Activated B cell treated with CpG ODN at 0.5 μM for 24 hours (primary cell): ENCODE data around the gene COPZ1. TPM values are rescaled to one million over a fixed set of nuclear protein-coding genes. Genes with fewer than 3 reads are reported as not detected.

Source experiments
- ATAC-seq: fragments of 200-7000 bp; cut with Tn5 transposase; one replicate; pipeline ENCODE4 v1.10.0; 2021; ENCODE audit warnings: low read depth, mild to moderate bottlenecking, moderate library complexity
- CTCF ChIA-PET: fragments of 350-600 bp; sonication (Branson Sonifier 250); formaldehyde crosslinking; loops from one replicate; lab custom pipeline; 2021; ENCODE audit warnings: antibody characterized with exemption; lab: Charles Lee
- POLR2A ChIA-PET: fragments of 350-600 bp; sonication (Branson Sonifier 250); formaldehyde crosslinking; loops from one replicate; lab custom pipeline; 2021; ENCODE audit warnings: antibody characterized with exemption; lab: Charles Lee
- DNase-seq: peaks from one replicate; pipeline ENCODE4 v3.0.0; 2022
- H3K27ac Mint-ChIP-seq: one replicate; pipeline ENCODE4 v1.8.0; 2020; ENCODE audit warnings: mixed read lengths
- H3K27me3 Mint-ChIP-seq: one replicate; pipeline ENCODE4 v1.8.0; 2021; ENCODE audit warnings: mixed read lengths
- H3K36me3 Mint-ChIP-seq: one replicate; pipeline ENCODE4 v1.8.0; 2021; ENCODE audit warnings: low read depth, mixed read lengths
- H3K4me1 Mint-ChIP-seq: one replicate; pipeline ENCODE4 v1.8.0; 2021; ENCODE audit warnings: mixed read lengths
- H3K4me3 Mint-ChIP-seq: one replicate; pipeline ENCODE4 v1.8.0; 2020; ENCODE audit warnings: mild to moderate bottlenecking, mixed read lengths
- H3K9me3 Mint-ChIP-seq: one replicate; pipeline ENCODE4 v1.8.0; 2020; ENCODE audit warnings: mixed read lengths
- CTCF ChIP-seq: fragments of 200-600 bp; IDR thresholded peaks from one replicate; pipeline ENCODE4 v1.8.0; 2022; ENCODE audit warnings: antibody characterized with exemption, mild to moderate bottlenecking
- intact Hi-C: fragments of 100-400 bp; cut with micrococcal nuclease; formaldehyde crosslinking; loops from one replicate; pipeline ENCODE4 v1.15.1; 2024
- total RNA-seq: library from RNA; stranded (reverse); gene quantifications from 2 replicates; pipeline ENCODE4 v1.2.3, GENCODE V29; 2022

The COPZ1 gene
- total RNA-seq, 1 donor from 2014 or later, result 120 TPM

DNA sequence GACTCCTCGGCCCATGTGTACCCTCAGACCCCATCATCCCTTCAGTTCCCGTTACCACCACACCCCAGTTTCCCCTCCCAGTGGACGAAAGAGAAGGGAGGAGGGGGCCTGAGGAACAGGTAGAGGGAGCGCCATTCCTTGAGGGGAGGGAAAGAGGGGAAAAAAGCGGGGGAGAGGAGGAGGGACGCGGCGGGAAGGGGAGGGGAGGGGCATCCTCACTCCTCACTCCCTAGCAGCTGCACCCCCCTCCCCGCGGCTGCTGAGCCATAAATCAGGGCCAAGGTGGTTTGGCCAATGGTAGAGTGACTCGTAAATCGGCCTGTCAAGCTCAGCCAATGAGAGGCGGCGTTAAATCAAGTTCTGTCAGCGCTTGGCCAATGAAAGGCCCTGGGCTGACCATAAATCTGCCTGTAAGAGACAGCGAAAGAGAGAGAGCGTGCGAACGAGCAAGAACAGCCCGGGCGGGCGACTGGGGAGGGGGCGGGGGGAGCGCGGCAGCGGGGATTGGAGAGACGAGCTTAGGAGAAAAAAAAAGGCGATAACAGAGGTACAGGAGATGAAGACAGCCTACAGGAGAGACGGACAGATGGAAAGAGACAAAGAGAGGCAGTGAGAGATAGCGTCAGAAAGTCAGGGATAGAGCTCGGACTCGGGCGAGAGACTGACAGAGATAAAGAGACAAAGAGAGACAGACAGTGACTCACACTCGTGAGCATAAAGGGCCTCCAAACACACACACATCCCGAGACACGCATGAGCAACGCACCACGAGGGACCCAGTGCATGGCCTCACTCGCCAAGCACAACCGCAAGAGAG lies 34.2 kb downstream of the COPZ1 start:
- intact Hi-C loops, result loop anchor here (1.0 kb wide), 3 partner anchors 34 to 139 kb away; partner anchors contain the start of genes CBX5, COPZ1 and HNRNPA1
- CTCF ChIA-PET, result interaction anchor here (0.9 to 4.0 kb wide), 10 partner anchors 9 to 107 kb away, joined by 3 to 19 read pairs (median 6); partner anchors contain the start of genes CBX5 and COPZ1
- DNase-seq, result peak; percentile 71
- POLR2A ChIA-PET, result interaction anchor here (0.6 to 3.2 kb wide), 26 partner anchors 9 to 341 kb away, joined by 3 to 37 read pairs (median 4); partner anchors contain the start of genes CBX5, COPZ1, HNRNPA1 and NFE2
- TF ChIP-seq CTCF, result no peak
- Mint-ChIP-seq H3K9me3 (no peaks in the 10 kb centered on the region), H3K4me1 (peaks cover 11% of the 10 kb centered on the region), H3K27me3 (no peaks in the 10 kb centered on the region), H3K27ac (no peak overlapping the region), H3K36me3 (no peaks in the 10 kb centered on the region), H3K4me3 (no peak overlapping the region)
- peak; percentile 97 for ATAC-seq

- TF ChIP-seq CTCF, result no peak
- no peak overlapping the region for H3K27ac Mint-ChIP-seq
- ChIA-PET POLR2A (interaction anchor here (0.7 to 3.2 kb wide), 17 partner anchors 8 to 143 kb away, joined by 3 to 37 read pairs (median 4); partner anchors contain the start of genes CBX5, COPZ1 and HNRNPA1), CTCF (interaction anchor here (0.8 to 4.0 kb wide), 9 partner anchors 9 to 108 kb away, joined by 4 to 19 read pairs (median 7); partner anchors contain the start of genes CBX5 and COPZ1)
- DNase-seq, result no peak
- intact Hi-C loops, result loop anchor here (1.0 kb wide), 3 partner anchors 35 to 140 kb away; partner anchors contain the start of genes CBX5, COPZ1 and HNRNPA1
- no peak for ATAC-seq
- H3K4me1 Mint-ChIP-seq, result peaks cover 17% of the 10 kb centered on the region
- H3K9me3 Mint-ChIP-seq, result no peaks in the 10 kb centered on the region
- H3K36me3 Mint-ChIP-seq, result no peaks in the 10 kb centered on the region
- H3K4me3 Mint-ChIP-seq, result no peak overlapping the region
- H3K27me3 Mint-ChIP-seq, result no peaks in the 10 kb centered on the region
Measured at GRCh38 chr12:54359762-54360351, 34.9 kb downstream of the COPZ1 start.

DNA sequence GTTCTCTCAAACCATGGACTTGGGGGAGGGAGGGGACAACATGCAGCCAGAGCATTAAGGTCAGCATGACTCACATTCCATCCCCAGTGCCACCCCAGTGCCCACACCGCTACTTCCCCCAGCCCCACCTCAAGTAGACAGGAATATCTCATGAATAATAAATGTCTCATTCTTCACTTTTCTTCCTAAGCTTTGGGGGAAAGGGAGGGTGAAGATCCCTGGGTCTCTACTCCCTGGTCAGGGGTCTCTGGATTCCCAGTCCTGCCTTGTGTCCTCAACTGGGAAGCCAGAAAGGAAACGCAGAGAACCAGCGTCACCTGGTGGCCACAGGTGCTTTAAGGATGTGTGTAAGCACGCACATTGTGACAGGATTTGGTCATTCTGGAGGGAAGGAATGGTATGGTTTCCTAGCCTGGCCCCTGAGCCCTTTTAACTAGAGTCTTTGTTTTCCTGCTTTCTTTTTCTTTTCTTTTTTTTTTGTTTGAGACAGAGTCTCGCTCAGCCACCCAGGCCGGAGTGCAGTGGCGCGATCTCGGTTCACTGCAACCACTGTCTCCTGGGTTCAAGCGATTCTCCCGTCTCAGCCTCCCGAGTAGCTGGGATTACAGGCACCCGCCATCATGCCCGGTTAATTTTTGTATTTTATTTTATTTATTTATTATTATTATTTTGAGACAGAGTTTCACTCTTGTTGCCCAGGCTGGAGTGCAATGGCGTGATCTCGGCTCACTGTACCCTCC lies 36.0 kb downstream of the COPZ1 start:
- H3K36me3 Mint-ChIP-seq, result no peaks in the 10 kb centered on the region
- ATAC-seq, result no peak
- intact Hi-C loops, result loop anchor here (1.0 kb wide), 1 partner anchor 110 kb away; no protein-coding TSS in a partner anchor
- no peak overlapping the region for H3K27ac Mint-ChIP-seq
- DNase-seq, result no peak
- peaks cover 17% of the 10 kb centered on the region for H3K4me1 Mint-ChIP-seq
- ChIA-PET CTCF (interaction anchor here (0.7 to 2.7 kb wide), 6 partner anchors 10 to 142 kb away, joined by 3 to 11 read pairs (median 4); no protein-coding TSS in a partner anchor), POLR2A (interaction anchor here (0.5 to 3.2 kb wide), 3 partner anchors 80 to 145 kb away, joined by 4 to 37 read pairs (median 4); partner anchors contain the start of genes CBX5 and HNRNPA1)
- TF ChIP-seq CTCF, result no peak
- H3K27me3 Mint-ChIP-seq, result no peaks in the 10 kb centered on the region
- no peaks in the 10 kb centered on the region for H3K9me3 Mint-ChIP-seq
- H3K4me3 Mint-ChIP-seq, result peak overlapping the region; percentile 61

GRCh38 chr12:54363047-54363446 lies 38.1 kb downstream of the COPZ1 start:
- ChIA-PET CTCF (interaction anchor here (1.1 to 2.2 kb wide), 3 partner anchors 17 to 147 kb away, joined by 4 to 10 read pairs (median 8); no protein-coding TSS in a partner anchor), POLR2A (interaction anchor here (1.0 kb wide), 1 partner anchor 111 kb away, joined by 4 read pairs; no protein-coding TSS in a partner anchor)
- H3K27me3 Mint-ChIP-seq, result no peaks in the 10 kb centered on the region
- intact Hi-C loops, result no loop called here
- no peaks in the 10 kb centered on the region for H3K9me3 Mint-ChIP-seq
- H3K4me3 Mint-ChIP-seq, result no peak overlapping the region
- H3K27ac Mint-ChIP-seq, result no peak overlapping the region
- no peak for TF ChIP-seq CTCF
- ATAC-seq (no peak), DNase-seq (no peak)
- H3K4me1 Mint-ChIP-seq, result peaks cover 17% of the 10 kb centered on the region
- no peaks in the 10 kb centered on the region for H3K36me3 Mint-ChIP-seq
